ENCODE results near the gene MTMR11.

The MTMR11 gene

GRCh38 chr1:149927563-149928400, 8.9 kb downstream of the MTMR11 start, which contains the start of gene SF3B4:
SF3B4 (minus strand) TSS chr1:149927803; CDS start chr1:149927759, 44 bp downstream.
- ATAC-seq (ENCODE audit: low read depth) (peak; percentile 97), DNase-seq (ENCODE audit: low spot score in 2 of 2) (peak; percentile 92)
- peaks cover 36% of the 10 kb centered on the region for H3K36me3 Mint-ChIP-seq
- peaks cover 12% of the 10 kb centered on the region for H3K27me3 Mint-ChIP-seq
- H3K4me1 Mint-ChIP-seq: peaks cover 24% of the 10 kb centered on the region
- H3K4me3 Mint-ChIP-seq: peak within 1 kb of the TSS; percentile 95
- H3K9me3 Mint-ChIP-seq: no peaks in the 10 kb centered on the region
- peak within 1 kb of the TSS; percentile 87 for H3K27ac Mint-ChIP-seq

GRCh38 chr1:149927056-149927562, 9.6 kb downstream of the MTMR11 start:
- peak overlapping the region; percentile 95 for H3K4me3 Mint-ChIP-seq
- H3K27ac Mint-ChIP-seq: peak overlapping the region; percentile 87
- ATAC-seq (ENCODE audit: low read depth) (no peak), DNase-seq (ENCODE audit: low spot score in 2 of 2) (no peak)
- no peaks in the 10 kb centered on the region for H3K9me3 Mint-ChIP-seq
- H3K36me3 Mint-ChIP-seq: peaks cover 40% of the 10 kb centered on the region
- peaks cover 24% of the 10 kb centered on the region for H3K4me1 Mint-ChIP-seq
- H3K27me3 Mint-ChIP-seq: peaks cover 11% of the 10 kb centered on the region

- Mint-ChIP-seq H3K9me3 (no peaks in the 10 kb centered on the region), H3K27ac (no peak overlapping the region), H3K4me1 (peaks cover 24% of the 10 kb centered on the region), H3K4me3 (peak overlapping the region; percentile 95), H3K36me3 (peaks cover 45% of the 10 kb centered on the region), H3K27me3 (peaks cover 4% of the 10 kb centered on the region)
- no peak for DNase-seq (ENCODE audit: low spot score in 2 of 2)
- no peak for ATAC-seq (ENCODE audit: low read depth)
These were observed 10.4 kb downstream of the MTMR11 start for GRCh38 chr1:149926296-149926695.

GRCh38 chr1:149925751-149926150, 10.9 kb downstream of the MTMR11 start:
- peak overlapping the region; percentile 95 for H3K4me3 Mint-ChIP-seq
- H3K9me3 Mint-ChIP-seq: no peaks in the 10 kb centered on the region
- H3K27me3 Mint-ChIP-seq: peaks cover under 1% of the 10 kb centered on the region
- DNase-seq (ENCODE audit: low spot score in 2 of 2): no peak
- H3K27ac Mint-ChIP-seq: no peak overlapping the region
- peaks cover 45% of the 10 kb centered on the region for H3K36me3 Mint-ChIP-seq
- peaks cover 24% of the 10 kb centered on the region for H3K4me1 Mint-ChIP-seq
- ATAC-seq (ENCODE audit: low read depth): no peak

GRCh38 chr1:149925345-149925744, 11.3 kb downstream of the MTMR11 start:
- Mint-ChIP-seq H3K4me3 (peak overlapping the region; percentile 95), H3K4me1 (peaks cover 24% of the 10 kb centered on the region), H3K36me3 (peaks cover 45% of the 10 kb centered on the region), H3K9me3 (no peaks in the 10 kb centered on the region), H3K27me3 (no peaks in the 10 kb centered on the region), H3K27ac (no peak overlapping the region)
- DNase-seq (ENCODE audit: low spot score in 2 of 2) (no peak), ATAC-seq (ENCODE audit: low read depth) (no peak)

GRCh38 chr1:149923626-149924025, 13.1 kb downstream of the MTMR11 start:
- Mint-ChIP-seq H3K27me3 (peaks cover 1% of the 10 kb centered on the region), H3K36me3 (peaks cover 45% of the 10 kb centered on the region), H3K27ac (no peak overlapping the region)

GRCh38 chr1:149917571-149918144, 19.0 kb downstream of the MTMR11 start, which contains the start of gene SV2A:
SV2A (minus strand) TSS chr1:149917844; CDS start chr1:149913840, 4,004 bp downstream.
- peak within 1 kb of the TSS; percentile 59 for H3K4me3 Mint-ChIP-seq
- peaks cover 17% of the 10 kb centered on the region for H3K27me3 Mint-ChIP-seq

More at GRCh38 chr1:149923626-149924025, 13.1 kb downstream of the MTMR11 start:
- H3K4me1 Mint-ChIP-seq: peaks cover 24% of the 10 kb centered on the region
- ATAC-seq (ENCODE audit: low read depth) (no peak), DNase-seq (ENCODE audit: low spot score in 2 of 2) (no peak)
- no peaks in the 10 kb centered on the region for H3K9me3 Mint-ChIP-seq
- H3K4me3 Mint-ChIP-seq: no peak overlapping the region

GRCh38 chr1:149916898-149917252, 19.8 kb downstream of the MTMR11 start:
- DNase-seq (ENCODE audit: low spot score in 2 of 2): no peak
- no peaks in the 10 kb centered on the region for H3K9me3 Mint-ChIP-seq
- H3K4me1 Mint-ChIP-seq: peaks cover 23% of the 10 kb centered on the region
- H3K36me3 Mint-ChIP-seq: peaks cover 4% of the 10 kb centered on the region
- H3K27ac Mint-ChIP-seq: no peak overlapping the region
- H3K4me3 Mint-ChIP-seq: peak overlapping the region; percentile 59
- H3K27me3 Mint-ChIP-seq: peaks cover 18% of the 10 kb centered on the region
- no peak for ATAC-seq (ENCODE audit: low read depth)

More at GRCh38 chr1:149917571-149918144, 19.0 kb downstream of the MTMR11 start, which contains the start of gene SV2A:
- peaks cover 9% of the 10 kb centered on the region for H3K36me3 Mint-ChIP-seq
- ATAC-seq (ENCODE audit: low read depth): peak; percentile 37
- peaks cover 23% of the 10 kb centered on the region for H3K4me1 Mint-ChIP-seq
- no peaks in the 10 kb centered on the region for H3K9me3 Mint-ChIP-seq
- no peak within 1 kb of the TSS for H3K27ac Mint-ChIP-seq
- no peak for DNase-seq (ENCODE audit: low spot score in 2 of 2)

GRCh38 chr1:149916193-149916897, 20.3 kb downstream of the MTMR11 start:
- H3K4me3 Mint-ChIP-seq: peak overlapping the region; percentile 59
- H3K27ac Mint-ChIP-seq: no peak overlapping the region
- H3K36me3 Mint-ChIP-seq: no peaks in the 10 kb centered on the region
- no peaks in the 10 kb centered on the region for H3K9me3 Mint-ChIP-seq
- ATAC-seq (ENCODE audit: low read depth) (no peak), DNase-seq (ENCODE audit: low spot score in 2 of 2) (no peak)
- H3K27me3 Mint-ChIP-seq: peaks cover 21% of the 10 kb centered on the region
- H3K4me1 Mint-ChIP-seq: peaks cover 23% of the 10 kb centered on the region

- H3K27ac Mint-ChIP-seq: no peak overlapping the region
- H3K36me3 Mint-ChIP-seq: no peaks in the 10 kb centered on the region
- H3K4me3 Mint-ChIP-seq: no peak overlapping the region
- ATAC-seq (ENCODE audit: low read depth) (no peak), DNase-seq (ENCODE audit: low spot score in 2 of 2) (no peak)
- H3K27me3 Mint-ChIP-seq: peaks cover 21% of the 10 kb centered on the region
- no peaks in the 10 kb centered on the region for H3K9me3 Mint-ChIP-seq
- H3K4me1 Mint-ChIP-seq: peaks cover 23% of the 10 kb centered on the region
These were observed 21.1 kb downstream of the MTMR11 start for GRCh38 chr1:149915429-149916192.

- ATAC-seq (ENCODE audit: low read depth): no peak
- H3K4me1 Mint-ChIP-seq: peaks cover 23% of the 10 kb centered on the region
These were observed 22.1 kb downstream of the MTMR11 start for GRCh38 chr1:149914545-149914944.

GRCh38 chr1:149906570-149907075, 30.1 kb downstream of the MTMR11 start:
- Mint-ChIP-seq H3K27ac (no peak overlapping the region), H3K4me1 (no peaks in the 10 kb centered on the region), H3K9me3 (no peaks in the 10 kb centered on the region), H3K27me3 (peaks cover 14% of the 10 kb centered on the region), H3K36me3 (peaks cover 2% of the 10 kb centered on the region), H3K4me3 (no peak overlapping the region)
- ATAC-seq (ENCODE audit: low read depth) (no peak), DNase-seq (ENCODE audit: low spot score in 2 of 2) (no peak)

More at GRCh38 chr1:149914545-149914944, 22.1 kb downstream of the MTMR11 start:
- H3K27ac Mint-ChIP-seq: no peak overlapping the region
- peaks cover 21% of the 10 kb centered on the region for H3K27me3 Mint-ChIP-seq
- no peak for DNase-seq (ENCODE audit: low spot score in 2 of 2)
- no peak overlapping the region for H3K4me3 Mint-ChIP-seq
- no peaks in the 10 kb centered on the region for H3K36me3 Mint-ChIP-seq
- H3K9me3 Mint-ChIP-seq: no peaks in the 10 kb centered on the region

- peaks cover 2% of the 10 kb centered on the region for H3K36me3 Mint-ChIP-seq
- H3K27me3 Mint-ChIP-seq: peaks cover 10% of the 10 kb centered on the region
- DNase-seq (ENCODE audit: low spot score in 2 of 2) (no peak), ATAC-seq (ENCODE audit: low read depth) (no peak)
- no peak overlapping the region for H3K4me3 Mint-ChIP-seq
- peaks cover 8% of the 10 kb centered on the region for H3K4me1 Mint-ChIP-seq
- H3K27ac Mint-ChIP-seq: no peak overlapping the region
- no peaks in the 10 kb centered on the region for H3K9me3 Mint-ChIP-seq
These were observed 32.7 kb downstream of the MTMR11 start for GRCh38 chr1:149903836-149904491.

Data from memory B cell (primary cell).